Left ventricle myocardium inferior (tissue), 1 donor: ENCODE results near the gene TEX54. TPM values are rescaled to one million over a fixed set of nuclear protein-coding genes. Genes with fewer than 3 reads are reported as not detected.

Experiments
- DNase-seq: peaks from one replicate; pipeline ENCODE4 v3.0.0-alpha.2; 2020
- H3K27ac ChIP-seq: fragments of 200-600 bp; replicated peaks from 2 replicates; pipeline ENCODE4 v1.8.0; 2021
- H3K27me3 ChIP-seq: fragments of 200-600 bp; 2 replicates; pipeline ENCODE4 v1.8.0; 2021; ENCODE audit warnings: low read depth
- H3K36me3 ChIP-seq: fragments of 200-600 bp; 2 replicates; pipeline ENCODE4 v1.8.0; 2021
- H3K4me1 ChIP-seq: fragments of 200-600 bp; 2 replicates; pipeline ENCODE4 v1.8.0; 2021
- H3K4me3 ChIP-seq: fragments of 200-600 bp; 2 replicates; pipeline ENCODE4 v1.8.0; 2021; ENCODE audit warnings: mild to moderate bottlenecking, moderate library complexity
- H3K9me3 ChIP-seq: fragments of 200-600 bp; replicated peaks from 2 replicates; pipeline ENCODE4 v1.8.0; 2021
- CTCF ChIP-seq: fragments of 200-600 bp; IDR thresholded peaks from 2 replicates; pipeline ENCODE4 v1.8.0; 2021; ENCODE audit warnings: antibody characterized with exemption, mild to moderate bottlenecking, borderline replicate concordance
- intact Hi-C: fragments of 100-400 bp; cut with micrococcal nuclease; formaldehyde crosslinking; loops from one replicate; pipeline ENCODE4 v1.11.0; 2022
- total RNA-seq: library from RNA; stranded (reverse); fragmentation: NEBNext Ultra II Directional; extraction: Animal tissue kit (Norgen Biotek cat#: 25700); gene quantifications from one replicate; pipeline ENCODE4 v1.2.1, GENCODE V29; 2021
- donor health status: DM: no; HTN: yes; CAD: no; lungs with severe emphysema.

TEX54 gene
- total RNA-seq, 1 donor from 2014 or later: not detected

- no peak overlapping the region for H3K27ac ChIP-seq
- H3K4me3 ChIP-seq: no peak overlapping the region
- DNase-seq: no peak
- intact Hi-C loops: no loop called here
- peaks cover 95% of the 10 kb centered on the region for H3K36me3 ChIP-seq
- H3K4me1 ChIP-seq: peaks cover 17% of the 10 kb centered on the region
- H3K9me3 ChIP-seq: no peaks in the 10 kb centered on the region
- H3K27me3 ChIP-seq: no peaks in the 10 kb centered on the region
- TF ChIP-seq CTCF: no peak
Observed at GRCh38 chr11:62799486-62799885, 33.2 kb downstream of the TEX54 start.

- Histone ChIP-seq H3K4me1 (peaks cover 23% of the 10 kb centered on the region), H3K36me3 (peaks cover 91% of the 10 kb centered on the region), H3K27me3 (no peaks in the 10 kb centered on the region), H3K27ac (no peak overlapping the region), H3K9me3 (no peaks in the 10 kb centered on the region), H3K4me3 (no peak overlapping the region)
- no peak for DNase-seq
- TF ChIP-seq CTCF: no peak
- intact Hi-C loops: no loop called here
Observed at GRCh38 chr11:62796281-62796680, 36.4 kb downstream of the TEX54 start.

- no peaks in the 10 kb centered on the region for H3K27me3 ChIP-seq
- peaks cover 43% of the 10 kb centered on the region for H3K4me1 ChIP-seq
- intact Hi-C loops: no loop called here
- DNase-seq: no peak
- no peak overlapping the region for H3K27ac ChIP-seq
- TF ChIP-seq CTCF: no peak
- H3K9me3 ChIP-seq: no peaks in the 10 kb centered on the region
- peaks cover 85% of the 10 kb centered on the region for H3K36me3 ChIP-seq
- H3K4me3 ChIP-seq: no peak overlapping the region
Observed at GRCh38 chr11:62794201-62794775, 38.4 kb downstream of the TEX54 start.

GRCh38 chr11:62792202-62792575, 40.5 kb downstream of the TEX54 start:
- H3K4me1 ChIP-seq: peaks cover 64% of the 10 kb centered on the region
- H3K9me3 ChIP-seq: no peaks in the 10 kb centered on the region
- H3K27ac ChIP-seq: peak overlapping the region; percentile 95
- peak; percentile 3 for TF ChIP-seq CTCF
- no peaks in the 10 kb centered on the region for H3K27me3 ChIP-seq
- peak; percentile 45 for DNase-seq
- peaks cover 71% of the 10 kb centered on the region for H3K36me3 ChIP-seq
- H3K4me3 ChIP-seq: peak overlapping the region; percentile 93
- intact Hi-C loops: no loop called here

- DNase-seq: peak; percentile 90
- TF ChIP-seq CTCF: peak; percentile 21
- Histone ChIP-seq H3K27ac (peak within 1 kb of the TSS; percentile 95), H3K9me3 (no peaks in the 10 kb centered on the region), H3K27me3 (no peaks in the 10 kb centered on the region), H3K36me3 (peaks cover 66% of the 10 kb centered on the region), H3K4me1 (peaks cover 69% of the 10 kb centered on the region), H3K4me3 (peak within 1 kb of the TSS; percentile 93)
- intact Hi-C loops: no loop called here
Observed at GRCh38 chr11:62791501-62792201, 41.0 kb downstream of the TEX54 start, which contains the start of gene TMEM223. TMEM223 (minus strand) TSS chr11:62792006; CDS start chr11:62791994, 12 bp downstream.
